Activated CD8-positive, alpha-beta T cell treated with anti-CD3 and anti-CD28 coated beads for 36 hours (primary cell): ENCODE results near the gene OOSP1. TPM values are rescaled to one million over a fixed set of nuclear protein-coding genes. Genes with fewer than 3 reads are reported as not detected.
"Not testable (repeated sequence)": the region's sequence is repeated elsewhere in the genome, so short reads cannot be mapped to it uniquely, and the experiment has no call there.

ENCODE experiments used
- ATAC-seq: fragments of 200-7000 bp; cut with Tn5 transposase; one replicate; pipeline ENCODE4 v1.10.0; 2021; ENCODE audit warnings: mild to moderate bottlenecking, moderate library complexity
- CTCF ChIA-PET: fragments of 350-600 bp; sonication (Branson Sonifier 250); formaldehyde crosslinking; loops from one replicate; lab custom pipeline; 2021; ENCODE audit warnings: antibody characterized with exemption; lab: Charles Lee
- POLR2A ChIA-PET: fragments of 350-600 bp; sonication (Branson Sonifier 250); formaldehyde crosslinking; loops from one replicate; lab custom pipeline; 2021; ENCODE audit warnings: antibody characterized with exemption; lab: Charles Lee
- DNase-seq: peaks from one replicate; pipeline ENCODE4 v3.0.0-alpha.2; 2020
- H3K27ac Mint-ChIP-seq: one replicate; pipeline ENCODE4 v1.8.0; 2021; ENCODE audit warnings: mild to moderate bottlenecking, mixed read lengths
- H3K27me3 Mint-ChIP-seq: one replicate; pipeline ENCODE4 v1.8.0; 2021; ENCODE audit warnings: mixed read lengths
- H3K36me3 Mint-ChIP-seq: one replicate; pipeline ENCODE4 v1.8.0; 2021; ENCODE audit warnings: low read depth, mixed read lengths
- H3K4me1 Mint-ChIP-seq: one replicate; pipeline ENCODE4 v1.8.0; 2021; ENCODE audit warnings: low read depth, mixed read lengths
- H3K4me3 Mint-ChIP-seq: one replicate; pipeline ENCODE4 v1.8.0; 2021; ENCODE audit warnings: mild to moderate bottlenecking, moderate library complexity, mixed read lengths
- H3K9me3 Mint-ChIP-seq: one replicate; pipeline ENCODE4 v1.8.0; 2021; ENCODE audit warnings: mixed read lengths
- CTCF ChIP-seq: fragments of 200-600 bp; IDR thresholded peaks from one replicate; pipeline ENCODE4 v1.8.0; 2022; ENCODE audit warnings: antibody characterized with exemption, mild to moderate bottlenecking
- intact Hi-C: fragments of 100-400 bp; cut with micrococcal nuclease; formaldehyde crosslinking; loops from one replicate; pipeline ENCODE4 v1.10.0; 2022
- total RNA-seq, 2 experiments: library from RNA; stranded (reverse); gene quantifications; one replicate each; pipeline ENCODE4 v1.2.3, GENCODE V29; 2021

OOSP1 gene
- total RNA-seq, 2 experiments from 2014 or later: not detected

- Mint-ChIP-seq H3K9me3 (no peaks in the 10 kb centered on the region), H3K27me3 (peaks cover 2% of the 10 kb centered on the region), H3K36me3 (no peaks in the 10 kb centered on the region), H3K27ac (no peak overlapping the region), H3K4me3 (no peak overlapping the region), H3K4me1 (no peaks in the 10 kb centered on the region)
- CTCF ChIA-PET: no interaction called here
- no peak for ATAC-seq
- no peak for DNase-seq
- TF ChIP-seq CTCF: no peak
- POLR2A ChIA-PET: interaction anchor here (0.6 kb wide), 1 partner anchor 19 kb away, joined by 3 read pairs; no protein-coding TSS in a partner anchor
- intact Hi-C loops: no loop called here
These were observed 38.7 kb upstream of the OOSP1 start for GRCh38 chr11:59899532-59899931.

GRCh38 chr11:59900366-59901126 lies 37.7 kb upstream of the OOSP1 start:
- POLR2A ChIA-PET: no interaction called here
- H3K27me3 Mint-ChIP-seq: no peaks in the 10 kb centered on the region
- no peak for ATAC-seq
- H3K4me3 Mint-ChIP-seq: no peak overlapping the region
- CTCF ChIA-PET: interaction anchor here (1.2 kb wide), 1 partner anchor 10 kb away, joined by 3 read pairs; no protein-coding TSS in a partner anchor
- peaks cover 2% of the 10 kb centered on the region for H3K9me3 Mint-ChIP-seq
- no peaks in the 10 kb centered on the region for H3K4me1 Mint-ChIP-seq
- intact Hi-C loops: no loop called here
- DNase-seq: no peak
- no peak overlapping the region for H3K27ac Mint-ChIP-seq
- TF ChIP-seq CTCF: no peak
- no peaks in the 10 kb centered on the region for H3K36me3 Mint-ChIP-seq

- DNase-seq (no peak), ATAC-seq (no peak)
- H3K27ac Mint-ChIP-seq: no peak overlapping the region
- no peak overlapping the region for H3K4me3 Mint-ChIP-seq
- H3K4me1 Mint-ChIP-seq: no peaks in the 10 kb centered on the region
- H3K27me3 Mint-ChIP-seq: peaks cover 4% of the 10 kb centered on the region
- H3K9me3 Mint-ChIP-seq: peaks cover 4% of the 10 kb centered on the region
- CTCF ChIA-PET: interaction anchor here (1.2 kb wide), 1 partner anchor 10 kb away, joined by 3 read pairs; no protein-coding TSS in a partner anchor
- H3K36me3 Mint-ChIP-seq: no peaks in the 10 kb centered on the region
- POLR2A ChIA-PET: no interaction called here
- no peak for TF ChIP-seq CTCF
- intact Hi-C loops: no loop called here
These were observed 36.9 kb upstream of the OOSP1 start for GRCh38 chr11:59901306-59901705.

- H3K27ac Mint-ChIP-seq, CTCF ChIA-PET, DNase-seq, intact Hi-C loops, H3K4me3 Mint-ChIP-seq, H3K36me3 Mint-ChIP-seq, H3K9me3 Mint-ChIP-seq, ATAC-seq, POLR2A ChIA-PET, H3K4me1 Mint-ChIP-seq, H3K27me3 Mint-ChIP-seq: not testable (repeated sequence)
These were observed 34.7 kb upstream of the OOSP1 start for GRCh38 chr11:59903569-59903968.

GRCh38 chr11:59918480-59918879 lies 19.8 kb upstream of the OOSP1 start:
- ATAC-seq (no peak), DNase-seq (no peak)
- H3K4me1 Mint-ChIP-seq: no peaks in the 10 kb centered on the region
- H3K4me3 Mint-ChIP-seq: no peak overlapping the region
- intact Hi-C loops: loop anchor here (5.0 kb wide), 1 partner anchor 96 kb away; no protein-coding TSS in a partner anchor
- ChIA-PET CTCF (interaction anchor here (0.6 to 1.9 kb wide), 14 partner anchors 8 to 174 kb away, joined by 3 to 11 read pairs (median 4); no protein-coding TSS in a partner anchor), POLR2A (interaction anchor here (0.5 to 0.7 kb wide), 2 partner anchors 19 to 161 kb away, joined by 3 read pairs; no protein-coding TSS in a partner anchor)
- H3K9me3 Mint-ChIP-seq: peaks cover 18% of the 10 kb centered on the region
- peaks cover 2% of the 10 kb centered on the region for H3K36me3 Mint-ChIP-seq
- TF ChIP-seq CTCF: no peak
- no peak overlapping the region for H3K27ac Mint-ChIP-seq
- H3K27me3 Mint-ChIP-seq: peaks cover 2% of the 10 kb centered on the region
